ENCODE results near the gene TRIM9. TPM values are rescaled to one million over a fixed set of nuclear protein-coding genes. Genes with fewer than 3 reads are reported as not detected.

Gene TRIM9
- total RNA-seq, 4 donors from 2014 or later: 0.84 to 4.7 (median 1.4) TPM

DNA sequence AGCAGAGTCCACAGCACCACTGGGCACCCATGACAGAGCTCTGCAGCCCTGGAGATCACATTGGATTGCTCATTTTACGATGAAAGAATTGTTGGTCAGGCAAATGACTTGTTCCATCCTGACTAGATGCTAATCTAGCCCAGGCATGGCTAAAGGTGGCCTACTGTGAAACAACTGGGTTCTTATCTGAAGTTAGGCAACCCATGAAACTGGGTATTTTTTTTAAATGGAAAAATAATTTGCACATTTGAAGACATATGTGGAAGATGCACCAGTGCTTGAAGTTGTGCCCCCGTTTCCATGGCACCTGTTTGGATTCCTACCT, 158.9 kb downstream of the TRIM9 start:
- Histone ChIP-seq H3K4me1 (no peaks in the 10 kb centered on the region), H3K9me3 (no peaks in the 10 kb centered on the region), H3K27me3 (no peaks in the 10 kb centered on the region), H3K27ac (no peak overlapping the region), H3K36me3 (peaks cover 0 to 54% of the 10 kb centered on the region in 2 donors), H3K4me3 (no peak overlapping the region)
- 40 to 73% methylated on average over 1 to 2 of the region's 2 CpGs for WGBS, 2 donors (ENCODE audit: low coverage in 1 of 2)
- ATAC-seq: no peak
- TF ChIP-seq POLR2A (IDR thresholded peaks at IDR 0.05) (no peak), POLR2AphosphoS5 (IDR thresholded peaks at IDR 0.05) (no peak), EP300 (IDR thresholded peaks at IDR 0.05) (no peak)
- TF ChIP-seq, protein P1, sequence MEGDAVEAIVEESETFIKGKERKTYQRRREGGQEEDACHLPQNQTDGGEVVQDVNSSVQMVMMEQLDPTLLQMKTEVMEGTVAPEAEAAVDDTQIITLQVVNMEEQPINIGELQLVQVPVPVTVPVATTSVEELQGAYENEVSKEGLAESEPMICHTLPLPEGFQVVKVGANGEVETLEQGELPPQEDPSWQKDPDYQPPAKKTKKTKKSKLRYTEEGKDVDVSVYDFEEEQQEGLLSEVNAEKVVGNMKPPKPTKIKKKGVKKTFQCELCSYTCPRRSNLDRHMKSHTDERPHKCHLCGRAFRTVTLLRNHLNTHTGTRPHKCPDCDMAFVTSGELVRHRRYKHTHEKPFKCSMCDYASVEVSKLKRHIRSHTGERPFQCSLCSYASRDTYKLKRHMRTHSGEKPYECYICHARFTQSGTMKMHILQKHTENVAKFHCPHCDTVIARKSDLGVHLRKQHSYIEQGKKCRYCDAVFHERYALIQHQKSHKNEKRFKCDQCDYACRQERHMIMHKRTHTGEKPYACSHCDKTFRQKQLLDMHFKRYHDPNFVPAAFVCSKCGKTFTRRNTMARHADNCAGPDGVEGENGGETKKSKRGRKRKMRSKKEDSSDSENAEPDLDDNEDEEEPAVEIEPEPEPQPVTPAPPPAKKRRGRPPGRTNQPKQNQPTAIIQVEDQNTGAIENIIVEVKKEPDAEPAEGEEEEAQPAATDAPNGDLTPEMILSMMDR (IDR thresholded peaks at IDR 0.05): no peak

DNA sequence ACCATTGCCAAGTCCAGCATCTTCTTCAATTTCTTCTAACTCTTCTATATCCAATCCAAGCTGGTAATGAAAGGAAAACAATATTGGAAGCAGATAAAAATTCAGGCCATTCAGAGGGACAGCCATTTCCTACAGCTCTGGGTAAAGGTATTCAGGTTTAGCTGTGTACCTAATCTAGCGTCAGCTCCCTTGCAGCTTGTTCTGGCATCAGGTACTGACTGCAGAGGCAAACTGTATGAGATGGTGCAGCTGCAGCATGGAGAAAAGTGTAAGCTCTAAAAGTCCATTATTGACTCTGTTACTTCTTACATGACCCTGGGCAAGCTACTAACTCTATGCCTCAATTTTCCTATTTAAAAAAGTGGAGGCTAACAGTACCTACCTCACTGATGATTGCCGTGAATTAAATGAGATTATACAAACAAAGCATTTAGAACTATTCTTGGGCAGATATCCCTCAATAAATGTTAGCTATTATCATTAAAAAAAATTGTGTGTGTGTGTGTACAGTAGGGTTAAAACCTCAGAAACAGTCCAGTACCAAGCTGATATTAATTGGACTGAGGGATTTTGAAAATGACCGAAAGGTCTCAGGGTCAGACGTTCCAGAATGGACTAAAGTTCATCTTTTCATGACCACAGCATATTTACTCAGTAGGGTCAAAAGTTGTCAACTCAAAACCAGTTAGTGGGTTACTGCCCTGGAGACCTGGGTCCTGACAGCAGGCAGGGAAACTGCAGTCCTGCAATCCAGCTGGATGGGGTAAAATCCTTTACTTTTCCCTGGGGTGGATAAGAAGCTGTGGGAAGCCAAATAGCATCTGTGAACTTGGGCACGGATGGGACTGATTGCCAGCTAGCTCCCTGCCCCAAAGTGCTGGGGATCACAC, 159.5 kb downstream of the TRIM9 start:
- Histone ChIP-seq H3K4me1 (no peaks in the 10 kb centered on the region), H3K27me3 (no peaks in the 10 kb centered on the region), H3K27ac (no peak overlapping the region), H3K4me3 (no peak overlapping the region), H3K36me3 (peaks cover 0 to 60% of the 10 kb centered on the region in 2 donors), H3K9me3 (no peaks in the 10 kb centered on the region)
- TF ChIP-seq EP300 (IDR thresholded peaks at IDR 0.05) (no peak), POLR2A (IDR thresholded peaks at IDR 0.05) (no peak), POLR2AphosphoS5 (IDR thresholded peaks at IDR 0.05) (no peak)
- TF ChIP-seq, protein P1 (IDR thresholded peaks at IDR 0.05): no peak
- WGBS, 2 donors (ENCODE audit: low coverage in 1 of 2): 67 to 75% methylated on average over 4 to 5 of the region's 5 CpGs
- no peak for ATAC-seq

- TF ChIP-seq POLR2A (IDR thresholded peaks at IDR 0.05) (no peak), EP300 (IDR thresholded peaks at IDR 0.05) (no peak), POLR2AphosphoS5 (IDR thresholded peaks at IDR 0.05) (no peak)
- TF ChIP-seq, protein P1 (IDR thresholded peaks at IDR 0.05): no peak
- no peaks in the 10 kb centered on the region for H3K27me3 ChIP-seq
- no peaks in the 10 kb centered on the region for H3K4me1 ChIP-seq
- H3K36me3 ChIP-seq: peaks cover 0 to 83% of the 10 kb centered on the region in 2 donors
- no peak for ATAC-seq
- no peaks in the 10 kb centered on the region for H3K9me3 ChIP-seq
- 83 to 92% methylated on average over 4 of the region's 4 CpGs for WGBS, 2 donors (ENCODE audit: low coverage in 1 of 2)
- H3K4me3 ChIP-seq: no peak overlapping the region
- H3K27ac ChIP-seq: no peak overlapping the region
Measured at GRCh38 chr14:50932592-50933495, 162.1 kb downstream of the TRIM9 start.

DNA sequence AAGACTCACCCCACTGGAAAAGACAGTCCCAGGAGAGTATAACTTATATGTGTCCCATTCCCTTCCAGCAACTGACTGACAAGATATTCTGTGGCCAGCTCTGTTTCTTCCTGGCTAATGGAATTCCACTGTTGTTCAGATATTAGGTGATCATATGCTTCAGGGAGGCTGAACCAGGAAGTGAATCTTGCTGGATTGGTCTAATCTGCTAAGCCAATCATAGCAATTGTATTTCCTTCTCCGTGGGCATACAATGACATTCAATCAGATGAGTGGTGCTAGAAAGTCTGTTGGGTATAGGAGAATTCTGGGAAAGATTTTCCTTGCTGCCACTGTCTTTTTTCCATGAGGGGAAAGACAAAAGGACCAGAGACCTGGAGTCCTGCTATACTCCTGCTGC, 162.7 kb downstream of the TRIM9 start:
- H3K27me3 ChIP-seq: no peaks in the 10 kb centered on the region
- H3K9me3 ChIP-seq: no peaks in the 10 kb centered on the region
- no peaks in the 10 kb centered on the region for H3K4me1 ChIP-seq
- no peak overlapping the region for H3K27ac ChIP-seq
- H3K4me3 ChIP-seq: no peak overlapping the region
- TF ChIP-seq EP300 (IDR thresholded peaks at IDR 0.05) (no peak), POLR2AphosphoS5 (IDR thresholded peaks at IDR 0.05) (no peak), POLR2A (IDR thresholded peaks at IDR 0.05) (no peak)
- TF ChIP-seq, protein P1 (IDR thresholded peaks at IDR 0.05): no peak
- ATAC-seq: no peak
- 67% methylated on average over 1 of the region's 1 CpG; no CpG with 5 or more reads in 1 of the 2 donors for WGBS, 2 donors (ENCODE audit: low coverage in 1 of 2)
- H3K36me3 ChIP-seq: peaks cover 0 to 86% of the 10 kb centered on the region in 2 donors
